DMS79 treated with DMSO at 0.1 percent for 48 hours (cell line): ENCODE measurements around the gene KLHDC7A.

Experiments used
- DNase-seq: peaks from one replicate; lab custom pipeline; 2025; lab: John Stamatoyannopoulos, UW

Gene KLHDC7A

GRCh38 chr1:18473195-18473815 lies 7.4 kb upstream of the KLHDC7A start:
- DNase-seq, result no peak

GRCh38 chr1:18474559-18475175 lies 6.1 kb upstream of the KLHDC7A start:
- no peak for DNase-seq

- DNase-seq, result no peak
Measured at GRCh38 chr1:18475234-18475905, 5.4 kb upstream of the KLHDC7A start.

GRCh38 chr1:18479454-18479853 lies 1.3 kb upstream of the KLHDC7A start:
- peak; percentile 47 for DNase-seq

- DNase-seq, result peak; percentile 89
Measured at GRCh38 chr1:18481190-18481920, 625 bp downstream of the KLHDC7A start.

- no peak for DNase-seq
Measured at GRCh38 chr1:18481921-18482701, 1.4 kb downstream of the KLHDC7A start.

GRCh38 chr1:18482721-18483425 lies 2.1 kb downstream of the KLHDC7A start:
- DNase-seq, result no peak

- no peak for DNase-seq
Measured at GRCh38 chr1:18484276-18484675, 3.5 kb downstream of the KLHDC7A start.

GRCh38 chr1:18484721-18485120 lies 4.0 kb downstream of the KLHDC7A start:
- DNase-seq, result no peak

- DNase-seq, result no peak
Measured at GRCh38 chr1:18485227-18485626, 4.5 kb downstream of the KLHDC7A start.

GRCh38 chr1:18486195-18486594 lies 5.5 kb downstream of the KLHDC7A start:
- DNase-seq, result peak; percentile 82

- DNase-seq, result no peak
Measured at GRCh38 chr1:18489417-18490143, 8.8 kb downstream of the KLHDC7A start.

- DNase-seq, result no peak
Measured at GRCh38 chr1:18491168-18491567, 10.4 kb downstream of the KLHDC7A start.

- no peak for DNase-seq
Measured at GRCh38 chr1:18494304-18494703, 13.6 kb downstream of the KLHDC7A start.

- no peak for DNase-seq
Measured at GRCh38 chr1:18495635-18496034, 14.9 kb downstream of the KLHDC7A start.

- no peak for DNase-seq
Measured at GRCh38 chr1:18496056-18496455, 15.3 kb downstream of the KLHDC7A start.

GRCh38 chr1:18496497-18497235 lies 15.9 kb downstream of the KLHDC7A start:
- DNase-seq, result no peak

GRCh38 chr1:18501833-18502232 lies 21.1 kb downstream of the KLHDC7A start:
- no peak for DNase-seq

- no peak for DNase-seq
Measured at GRCh38 chr1:18504609-18505008, 23.9 kb downstream of the KLHDC7A start.

- no peak for DNase-seq
Measured at GRCh38 chr1:18505666-18506065, 24.9 kb downstream of the KLHDC7A start.
